GM12878 (cell line): ENCODE data around the gene GAS6. TPM values are rescaled to one million over a fixed set of nuclear protein-coding genes. Genes with fewer than 3 reads are reported as not detected.

ENCODE experiments used
- ATAC-seq: fragments of 200-7000 bp; cut with Tn5 transposase; 3 replicates; pipeline ENCODE4 v1.9.1; 2020; ENCODE audit warnings: mild to moderate bottlenecking, moderate library complexity
- BruUV-seq: library from RNA; stranded (reverse); fragments of 400-500 nt; replicated peaks from 2 replicates; lab custom pipeline; 2021; lab: Mats Ljungman, UMichigan
- CTCF ChIA-PET: fragments of 300-600 bp; sonication (Branson Sonifier 250); formaldehyde crosslinking; extraction: SDS; loops from one replicate; lab custom pipeline; 2021; ENCODE audit warnings: inconsistent platforms; lab: Yijun Ruan, JAX
- POLR2A ChIA-PET: fragments of 350-600 bp; formaldehyde crosslinking; extraction: SDS; loops from one replicate; lab custom pipeline; 2021; ENCODE audit warnings: inconsistent platforms; lab: Charles Lee
- RAD21 ChIA-PET: fragments of 300-600 bp; sonication (Branson Sonifier 250); formaldehyde crosslinking; loops from one replicate; lab custom pipeline; 2023; ENCODE audit warnings: antibody characterized with exemption; ENCODE audit not compliant: unreplicated experiment; lab: Charles Lee
- SMC1A ChIA-PET: fragments of 300-600 bp; sonication (Branson Sonifier 250); formaldehyde crosslinking; loops from one replicate; lab custom pipeline; 2023; ENCODE audit not compliant: unreplicated experiment, uncharacterized antibody; lab: Charles Lee
- DNase-seq: peaks from one replicate; pipeline ENCODE4 v3.0.0-alpha.2; 2011; ENCODE audit warnings: low read depth, low spot score
- FAIRE-seq: peaks from 3 replicates; lab custom pipeline; 2011; peaks lifted over from hg19 to GRCh38; lab: Jason Lieb, UNC
- H2AFZ ChIP-seq: 2 replicates; pipeline ENCODE4 v1.6.0; 2011; ENCODE audit warnings: low read depth, low read length, control low read depth; ENCODE audit not compliant: control insufficient read depth
- H3K27ac ChIP-seq: 2 replicates; pipeline ENCODE4 v1.5.1; 2011; ENCODE audit warnings: control low read depth; ENCODE audit not compliant: control insufficient read depth, insufficient read depth
- H3K27me3 ChIP-seq, 2 experiments: replicated peaks in 1 of 2; 2 replicates each; pipeline versions ENCODE4 v1.6.0 to v1.6.1; 2011; ENCODE audit warnings: low read length in 1 of 2; ENCODE audit not compliant: control insufficient read depth in 2 of 2, insufficient read depth in 2 of 2
- H3K36me3 ChIP-seq, 2 experiments: 2 replicates each; pipeline ENCODE4 v1.5.1; 2011; ENCODE audit warnings: low read length in 1 of 2; ENCODE audit not compliant: control insufficient read depth in 2 of 2, insufficient read depth in 2 of 2
- H3K4me1 ChIP-seq: 2 replicates; pipeline ENCODE4 v1.6.1; 2011; ENCODE audit warnings: mild to moderate bottlenecking, low read length, moderate library complexity, mixed read lengths; ENCODE audit not compliant: control insufficient read depth, insufficient read depth
- H3K4me2 ChIP-seq: 2 replicates; pipeline ENCODE4 v1.6.0; 2011; ENCODE audit warnings: control low read depth; ENCODE audit not compliant: control insufficient read depth, insufficient read depth
- H3K4me3 ChIP-seq: fragments of 200-600 bp; sonication (generic); 2 replicates; pipeline ENCODE4 v1.5.1; 2016
- H3K79me2 ChIP-seq: 2 replicates; pipeline ENCODE4 v1.6.0; 2011; ENCODE audit warnings: low read length; ENCODE audit not compliant: control insufficient read depth, insufficient read depth
- H3K9ac ChIP-seq: 2 replicates; pipeline ENCODE4 v1.8.0; 2011; ENCODE audit warnings: low read length, control low read depth, mixed read lengths; ENCODE audit not compliant: control insufficient read depth, insufficient read depth
- H3K9me3 ChIP-seq: replicated peaks from 3 replicates; pipeline ENCODE4 v1.5.1; 2011; ENCODE audit warnings: mild to moderate bottlenecking, low read length; ENCODE audit not compliant: control insufficient read depth, insufficient read depth
- H4K20me1 ChIP-seq: 2 replicates; pipeline ENCODE4 v1.6.0; 2011; ENCODE audit not compliant: control insufficient read depth, insufficient read depth
- BACH1 ChIP-seq: fragments of 450-650 bp; IDR thresholded peaks from 2 replicates; pipeline ENCODE4 v1.6.1; 2017; ENCODE audit warnings: mild to moderate bottlenecking, borderline replicate concordance
- DPF2 ChIP-seq: fragments of 450-650 bp; IDR thresholded peaks from 2 replicates; pipeline ENCODE4 v1.6.1; 2017; ENCODE audit warnings: mild to moderate bottlenecking
- JUND ChIP-seq: IDR thresholded peaks from 2 replicates; pipeline ENCODE4 v1.6.1; 2012; ENCODE audit warnings: low read depth, mild to moderate bottlenecking, low read length, improper control_type of control experiment, moderate library complexity
- KDM1A ChIP-seq: fragments of 200-600 bp; sonication (generic); IDR thresholded peaks from 2 replicates; pipeline ENCODE4 v1.6.1; 2016; ENCODE audit warnings: borderline replicate concordance
- RELA ChIP-seq: fragments of 450-650 bp; IDR thresholded peaks from 2 replicates; pipeline ENCODE4 v1.8.0; 2014; ENCODE audit warnings: borderline replicate concordance; ENCODE audit not compliant: partially characterized antibody
- RFX5 ChIP-seq: IDR thresholded peaks from 2 replicates; pipeline ENCODE4 v1.6.1; 2011; ENCODE audit warnings: low read depth, low read length, improper control_type of control experiment
- SUPT20H ChIP-seq: IDR thresholded peaks from 2 replicates; pipeline ENCODE4 v1.6.1; 2011; ENCODE audit warnings: low read depth, mild to moderate bottlenecking, low read length, moderate library complexity, borderline replicate concordance; ENCODE audit not compliant: control insufficient read depth
- TCF12 ChIP-seq: IDR thresholded peaks from 2 replicates; pipeline ENCODE4 v1.6.1; 2011; ENCODE audit warnings: low read depth, mild to moderate bottlenecking, low read length
- TCF7 ChIP-seq: IDR thresholded peaks from 2 replicates; pipeline ENCODE4 v1.6.1; 2014; ENCODE audit warnings: antibody characterized with exemption, borderline replicate concordance
- WGBS: methylation state at CpG from one replicate; pipeline ENCODE4 v1.1.6; 2016; ENCODE audit warnings: low lambda C conversion rate; ENCODE audit not compliant: insufficient replicate concordance, insufficient coverage; ENCODE audit errors: missing lambda C conversion rate; 5-methylcytosine and 5-hydroxymethylcytosine counted together
- in situ Hi-C: fragments of 300-500 bp; cut with MboI; formaldehyde crosslinking; loops from 9 replicates; pipeline ENCODE4 v1.14.3; 2018; ENCODE audit warnings: mixed read lengths
- intact Hi-C: fragments of 100-400 bp; cut with micrococcal nuclease; formaldehyde crosslinking; loops from one replicate; pipeline ENCODE4 v1.14.2; 2022; ENCODE audit not compliant: unreplicated experiment
- polyA plus RNA-seq, 11 experiments: library from polyadenylated mRNA; depleted of rRNA in 4 of 11; unstranded in 6 of 11; stranded (reverse) in 5 of 11; fragments of >200 nt; fragmentation: Nextera tagmentation in 4 of 11; fragmentation: Illumina TruSeq in 1 of 11; extraction: Ambion mirVana in 4 of 11; extraction: Trizol in 1 of 11; gene quantifications; 1 replicate in 1 of 11; 2 replicates in 10 of 11; pipeline versions ENCODE4 v1.2.1 to v1.2.3, GENCODE V29; 2011 to 2016; ENCODE audit warnings: inconsistent platforms in 2 of 11, missing spikeins in 2 of 11, low read depth in 1 of 11
- total RNA-seq, 4 experiments: library from RNA; depleted of rRNA in 3 of 4; stranded (reverse); fragments of >200 nt in 3 of 4; fragmentation: Illumina TruSeq in 1 of 4; extraction: Trizol in 1 of 4; gene quantifications; 2 replicates each; pipeline versions ENCODE4 v1.2.1 to v1.2.3, GENCODE V29; 2013 to 2021
- TF ChIP-seq, protein P1 (sequence below): fragments of 450-650 bp; formaldehyde crosslinking; IDR thresholded peaks from 2 replicates; pipeline ENCODE4 v1.4.0; 2020; ENCODE audit warnings: mild to moderate bottlenecking, moderate library complexity
- TF ChIP-seq, protein P2 (sequence below): fragments of 450-650 bp; IDR thresholded peaks from 2 replicates; pipeline ENCODE4 v1.6.1; 2017; ENCODE audit warnings: low read depth, mild to moderate bottlenecking, moderate library complexity
- TF ChIP-seq, protein P3 (sequence below): IDR thresholded peaks from 2 replicates; pipeline ENCODE4 v1.6.1; 2012; ENCODE audit warnings: low read depth, low read length, improper control_type of control experiment
- TF ChIP-seq, protein P4 (sequence below): IDR thresholded peaks from 2 replicates; pipeline ENCODE4 v1.6.1; 2011; ENCODE audit warnings: mild to moderate bottlenecking, low read depth, low read length, moderate library complexity; ENCODE audit not compliant: insufficient replicate concordance
- TF ChIP-seq, protein P5 (sequence below): IDR thresholded peaks from 2 replicates; pipeline ENCODE4 v1.6.1; 2012; ENCODE audit warnings: low read length, inconsistent platforms

The GAS6 gene
- total and polyA plus RNA-seq, 10 of the 15 experiments (the other 5 are each of a cell fraction or from before 2014, with no cell fraction given): 0.03 to 0.59 (median 0.10) TPM; not detected in 2

DNA sequence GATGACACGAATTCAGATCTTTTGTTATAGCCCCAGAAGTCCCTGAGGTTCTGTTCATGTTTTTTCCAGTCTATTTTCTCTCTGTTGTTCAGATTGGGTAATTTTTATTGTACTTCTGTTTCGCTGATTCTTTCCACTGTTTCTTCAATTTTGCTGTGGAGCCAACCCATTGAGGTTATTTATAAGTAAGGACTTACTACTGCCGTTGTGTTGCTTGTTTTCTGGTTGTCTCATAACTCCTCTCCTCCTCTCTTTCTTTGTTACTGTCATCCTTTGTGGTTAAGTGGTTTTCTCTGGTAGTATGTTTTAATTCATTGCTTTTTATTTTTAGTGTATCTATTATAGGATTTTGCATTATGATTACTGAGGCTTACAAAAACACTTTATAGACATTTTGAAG is 48.7 kb upstream of the GAS6 start:
- 2% methylated on average over 3 of the region's 3 CpGs for WGBS
- intact Hi-C loops (no loop called here), in situ Hi-C loops (no loop called here)
- Histone ChIP-seq H2AFZ (no peak overlapping the region), H3K9ac (no peak overlapping the region), H3K9me3 (no peaks in the 10 kb centered on the region), H3K36me3 (no peaks in the 10 kb centered on the region), H3K27me3 (peaks cover 1 to 9% of the 10 kb centered on the region in 2 experiments; a peak in 3 of 4 replicates), H3K4me2 (no peak overlapping the region), H3K4me1 (no peaks in the 10 kb centered on the region), H3K79me2 (no peaks in the 10 kb centered on the region), H3K27ac (no peak overlapping the region), H4K20me1 (no peaks in the 10 kb centered on the region), H3K4me3 (no peak overlapping the region)
- ChIA-PET POLR2A (no interaction called here), SMC1A (no interaction called here), CTCF (interaction anchor here (1.2 kb wide), 1 partner anchor 8 kb away, joined by 3 read pairs; no protein-coding TSS in a partner anchor), RAD21 (no interaction called here)
- no TSS peak for BruUV-seq
- no peak for FAIRE-seq
- DNase-seq: no peak
- TF ChIP-seq SUPT20H: no peak
- TF ChIP-seq JUND: no peak
- TF ChIP-seq, protein P1, sequence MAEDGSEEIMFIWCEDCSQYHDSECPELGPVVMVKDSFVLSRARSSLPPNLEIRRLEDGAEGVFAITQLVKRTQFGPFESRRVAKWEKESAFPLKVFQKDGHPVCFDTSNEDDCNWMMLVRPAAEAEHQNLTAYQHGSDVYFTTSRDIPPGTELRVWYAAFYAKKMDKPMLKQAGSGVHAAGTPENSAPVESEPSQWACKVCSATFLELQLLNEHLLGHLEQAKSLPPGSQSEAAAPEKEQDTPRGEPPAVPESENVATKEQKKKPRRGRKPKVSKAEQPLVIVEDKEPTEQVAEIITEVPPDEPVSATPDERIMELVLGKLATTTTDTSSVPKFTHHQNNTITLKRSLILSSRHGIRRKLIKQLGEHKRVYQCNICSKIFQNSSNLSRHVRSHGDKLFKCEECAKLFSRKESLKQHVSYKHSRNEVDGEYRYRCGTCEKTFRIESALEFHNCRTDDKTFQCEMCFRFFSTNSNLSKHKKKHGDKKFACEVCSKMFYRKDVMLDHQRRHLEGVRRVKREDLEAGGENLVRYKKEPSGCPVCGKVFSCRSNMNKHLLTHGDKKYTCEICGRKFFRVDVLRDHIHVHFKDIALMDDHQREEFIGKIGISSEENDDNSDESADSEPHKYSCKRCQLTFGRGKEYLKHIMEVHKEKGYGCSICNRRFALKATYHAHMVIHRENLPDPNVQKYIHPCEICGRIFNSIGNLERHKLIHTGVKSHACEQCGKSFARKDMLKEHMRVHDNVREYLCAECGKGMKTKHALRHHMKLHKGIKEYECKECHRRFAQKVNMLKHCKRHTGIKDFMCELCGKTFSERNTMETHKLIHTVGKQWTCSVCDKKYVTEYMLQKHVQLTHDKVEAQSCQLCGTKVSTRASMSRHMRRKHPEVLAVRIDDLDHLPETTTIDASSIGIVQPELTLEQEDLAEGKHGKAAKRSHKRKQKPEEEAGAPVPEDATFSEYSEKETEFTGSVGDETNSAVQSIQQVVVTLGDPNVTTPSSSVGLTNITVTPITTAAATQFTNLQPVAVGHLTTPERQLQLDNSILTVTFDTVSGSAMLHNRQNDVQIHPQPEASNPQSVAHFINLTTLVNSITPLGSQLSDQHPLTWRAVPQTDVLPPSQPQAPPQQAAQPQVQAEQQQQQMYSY: no peak
- TF ChIP-seq, protein P2, sequence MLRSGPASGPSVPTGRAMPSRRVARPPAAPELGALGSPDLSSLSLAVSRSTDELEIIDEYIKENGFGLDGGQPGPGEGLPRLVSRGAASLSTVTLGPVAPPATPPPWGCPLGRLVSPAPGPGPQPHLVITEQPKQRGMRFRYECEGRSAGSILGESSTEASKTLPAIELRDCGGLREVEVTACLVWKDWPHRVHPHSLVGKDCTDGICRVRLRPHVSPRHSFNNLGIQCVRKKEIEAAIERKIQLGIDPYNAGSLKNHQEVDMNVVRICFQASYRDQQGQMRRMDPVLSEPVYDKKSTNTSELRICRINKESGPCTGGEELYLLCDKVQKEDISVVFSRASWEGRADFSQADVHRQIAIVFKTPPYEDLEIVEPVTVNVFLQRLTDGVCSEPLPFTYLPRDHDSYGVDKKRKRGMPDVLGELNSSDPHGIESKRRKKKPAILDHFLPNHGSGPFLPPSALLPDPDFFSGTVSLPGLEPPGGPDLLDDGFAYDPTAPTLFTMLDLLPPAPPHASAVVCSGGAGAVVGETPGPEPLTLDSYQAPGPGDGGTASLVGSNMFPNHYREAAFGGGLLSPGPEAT: no peak
- no peak for TF ChIP-seq KDM1A
- TF ChIP-seq, protein P3, sequence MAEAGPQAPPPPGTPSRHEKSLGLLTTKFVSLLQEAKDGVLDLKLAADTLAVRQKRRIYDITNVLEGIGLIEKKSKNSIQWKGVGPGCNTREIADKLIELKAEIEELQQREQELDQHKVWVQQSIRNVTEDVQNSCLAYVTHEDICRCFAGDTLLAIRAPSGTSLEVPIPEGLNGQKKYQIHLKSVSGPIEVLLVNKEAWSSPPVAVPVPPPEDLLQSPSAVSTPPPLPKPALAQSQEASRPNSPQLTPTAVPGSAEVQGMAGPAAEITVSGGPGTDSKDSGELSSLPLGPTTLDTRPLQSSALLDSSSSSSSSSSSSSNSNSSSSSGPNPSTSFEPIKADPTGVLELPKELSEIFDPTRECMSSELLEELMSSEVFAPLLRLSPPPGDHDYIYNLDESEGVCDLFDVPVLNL: no peak
- TF ChIP-seq TCF12: no peak
- TF ChIP-seq, protein P4, sequence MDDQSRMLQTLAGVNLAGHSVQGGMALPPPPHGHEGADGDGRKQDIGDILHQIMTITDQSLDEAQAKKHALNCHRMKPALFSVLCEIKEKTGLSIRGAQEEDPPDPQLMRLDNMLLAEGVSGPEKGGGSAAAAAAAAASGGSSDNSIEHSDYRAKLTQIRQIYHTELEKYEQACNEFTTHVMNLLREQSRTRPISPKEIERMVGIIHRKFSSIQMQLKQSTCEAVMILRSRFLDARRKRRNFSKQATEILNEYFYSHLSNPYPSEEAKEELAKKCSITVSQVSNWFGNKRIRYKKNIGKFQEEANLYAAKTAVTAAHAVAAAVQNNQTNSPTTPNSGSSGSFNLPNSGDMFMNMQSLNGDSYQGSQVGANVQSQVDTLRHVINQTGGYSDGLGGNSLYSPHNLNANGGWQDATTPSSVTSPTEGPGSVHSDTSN: no peak
- no peak for TF ChIP-seq RELA
- TF ChIP-seq, protein P5, sequence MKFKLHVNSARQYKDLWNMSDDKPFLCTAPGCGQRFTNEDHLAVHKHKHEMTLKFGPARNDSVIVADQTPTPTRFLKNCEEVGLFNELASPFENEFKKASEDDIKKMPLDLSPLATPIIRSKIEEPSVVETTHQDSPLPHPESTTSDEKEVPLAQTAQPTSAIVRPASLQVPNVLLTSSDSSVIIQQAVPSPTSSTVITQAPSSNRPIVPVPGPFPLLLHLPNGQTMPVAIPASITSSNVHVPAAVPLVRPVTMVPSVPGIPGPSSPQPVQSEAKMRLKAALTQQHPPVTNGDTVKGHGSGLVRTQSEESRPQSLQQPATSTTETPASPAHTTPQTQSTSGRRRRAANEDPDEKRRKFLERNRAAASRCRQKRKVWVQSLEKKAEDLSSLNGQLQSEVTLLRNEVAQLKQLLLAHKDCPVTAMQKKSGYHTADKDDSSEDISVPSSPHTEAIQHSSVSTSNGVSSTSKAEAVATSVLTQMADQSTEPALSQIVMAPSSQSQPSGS: no peak
- TF ChIP-seq BACH1: no peak
- no peak for TF ChIP-seq RFX5
- TF ChIP-seq DPF2: no peak
- TF ChIP-seq TCF7: no peak
- no peak for ATAC-seq
